IPS-NIHi11 (cell line): ENCODE measurements around the gene COL26A1.

Experiments
- DNase-seq: peaks from one replicate; pipeline ENCODE4 v3.0.0; 2012; ENCODE audit warnings: mixed read lengths, low spot score

Gene COL26A1

DNA sequence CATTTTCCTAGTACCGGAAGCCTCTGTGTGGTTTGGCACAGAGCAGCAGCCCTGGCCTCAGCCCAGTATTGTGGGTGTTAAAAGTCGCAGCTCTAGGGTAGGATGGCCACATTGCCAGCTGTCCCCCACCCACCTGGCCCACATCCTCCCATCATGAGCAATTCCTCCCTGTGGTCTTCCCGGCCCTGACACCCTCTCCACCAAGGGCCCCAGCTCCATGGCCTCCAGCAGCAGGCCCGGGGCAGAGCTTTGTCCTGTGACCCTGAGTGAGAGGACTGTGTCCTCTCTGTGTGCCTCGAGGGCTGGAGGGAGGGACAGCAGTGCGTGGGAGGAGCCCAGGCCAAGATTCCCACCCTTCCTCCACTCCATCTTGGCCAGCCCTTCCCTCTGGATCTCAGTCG is 172.7 kb downstream of the COL26A1 start:
- DNase-seq, result no peak

DNA sequence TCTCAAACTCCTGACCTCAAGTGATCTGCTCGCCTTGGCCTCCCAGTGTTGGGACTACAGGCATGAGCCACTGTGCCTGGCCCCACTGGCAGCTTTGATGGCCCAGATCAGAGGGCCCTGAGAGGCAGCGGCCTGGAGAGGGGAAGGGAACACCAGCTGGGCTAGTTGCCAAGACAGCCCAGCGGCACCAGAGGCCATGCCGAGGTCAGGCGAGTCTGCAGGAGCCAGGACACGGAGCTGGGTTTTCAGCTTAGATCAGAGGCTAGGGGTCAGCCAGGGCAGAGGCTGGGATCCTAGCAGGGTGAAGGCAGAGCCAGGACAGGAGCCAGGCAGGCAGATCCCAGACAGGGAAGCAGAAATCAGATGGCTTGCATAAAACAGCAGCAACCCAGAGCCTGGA is 173.6 kb downstream of the COL26A1 start:
- DNase-seq, result no peak

DNA sequence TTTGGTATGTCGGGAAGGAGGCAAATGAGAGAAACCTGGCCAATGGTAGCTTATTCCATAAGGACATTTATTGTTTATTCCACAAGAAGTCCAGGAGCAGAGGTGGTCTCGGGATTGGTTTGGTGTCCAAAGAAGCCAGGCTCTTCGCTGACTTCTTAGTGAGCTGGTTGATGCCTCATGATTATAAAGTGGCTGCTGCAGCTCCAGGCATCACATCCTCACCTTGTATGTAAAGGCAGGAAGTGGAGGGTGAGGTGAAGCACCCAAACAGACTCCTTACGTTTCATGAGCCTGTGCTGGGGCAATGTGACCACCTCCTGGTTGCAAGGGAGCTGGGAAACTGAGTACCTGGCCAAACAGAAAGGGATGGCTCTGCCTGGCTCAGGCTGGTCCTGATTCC is 174.0 kb downstream of the COL26A1 start:
- DNase-seq, result no peak

DNA sequence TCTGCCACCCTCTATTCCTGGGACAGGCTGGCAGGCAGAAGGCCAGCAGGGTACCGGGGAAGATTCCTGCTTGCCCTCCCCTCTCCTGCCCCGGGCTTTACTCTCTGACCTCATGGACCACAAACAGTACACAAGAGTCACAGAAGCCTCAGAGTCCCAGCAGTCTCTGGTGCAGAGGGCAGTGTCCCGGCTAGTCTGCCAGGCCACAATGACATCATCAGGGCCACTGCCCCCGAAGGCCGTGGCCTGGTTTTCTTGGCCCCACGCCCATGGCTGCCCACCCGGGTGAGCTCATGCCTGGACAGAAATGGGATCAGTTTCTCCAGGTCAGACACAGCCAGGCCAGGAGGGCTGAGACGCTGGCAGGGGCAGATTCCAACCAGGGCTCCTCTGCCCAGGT is 174.5 kb downstream of the COL26A1 start:
- no peak for DNase-seq

DNA sequence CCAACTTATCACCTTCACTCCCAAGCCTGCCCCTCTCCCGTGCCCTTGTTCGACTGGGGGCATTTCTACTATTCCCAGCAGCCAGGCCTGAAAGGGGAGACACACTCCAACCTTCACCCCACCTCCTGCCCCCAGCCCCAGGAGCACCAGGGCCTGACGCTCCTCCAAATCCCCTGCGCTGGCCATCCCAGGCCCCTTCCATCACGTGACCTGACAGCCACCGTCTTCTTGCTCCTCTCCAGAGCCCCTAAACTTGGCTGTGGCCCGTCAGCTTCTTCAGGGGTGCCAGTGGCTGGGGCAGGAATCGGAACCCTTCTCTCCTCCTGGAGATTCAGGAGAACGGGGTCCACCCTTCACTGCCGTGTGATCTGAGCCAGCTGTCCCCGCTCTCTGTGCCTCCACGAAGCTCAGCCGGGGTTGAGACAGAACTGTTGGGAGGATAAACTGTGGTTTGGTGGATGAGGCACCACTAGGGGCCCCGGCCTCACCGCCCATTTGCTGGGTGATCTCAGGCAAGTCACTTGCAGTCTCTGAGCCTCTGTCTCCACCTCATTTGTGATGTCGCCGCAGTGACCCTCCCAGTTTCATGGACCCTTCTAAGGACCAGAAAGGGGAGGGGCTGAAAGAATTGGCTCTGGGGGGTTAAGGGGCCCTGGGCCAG is 175.4 kb downstream of the COL26A1 start:
- DNase-seq, result no peak

DNA sequence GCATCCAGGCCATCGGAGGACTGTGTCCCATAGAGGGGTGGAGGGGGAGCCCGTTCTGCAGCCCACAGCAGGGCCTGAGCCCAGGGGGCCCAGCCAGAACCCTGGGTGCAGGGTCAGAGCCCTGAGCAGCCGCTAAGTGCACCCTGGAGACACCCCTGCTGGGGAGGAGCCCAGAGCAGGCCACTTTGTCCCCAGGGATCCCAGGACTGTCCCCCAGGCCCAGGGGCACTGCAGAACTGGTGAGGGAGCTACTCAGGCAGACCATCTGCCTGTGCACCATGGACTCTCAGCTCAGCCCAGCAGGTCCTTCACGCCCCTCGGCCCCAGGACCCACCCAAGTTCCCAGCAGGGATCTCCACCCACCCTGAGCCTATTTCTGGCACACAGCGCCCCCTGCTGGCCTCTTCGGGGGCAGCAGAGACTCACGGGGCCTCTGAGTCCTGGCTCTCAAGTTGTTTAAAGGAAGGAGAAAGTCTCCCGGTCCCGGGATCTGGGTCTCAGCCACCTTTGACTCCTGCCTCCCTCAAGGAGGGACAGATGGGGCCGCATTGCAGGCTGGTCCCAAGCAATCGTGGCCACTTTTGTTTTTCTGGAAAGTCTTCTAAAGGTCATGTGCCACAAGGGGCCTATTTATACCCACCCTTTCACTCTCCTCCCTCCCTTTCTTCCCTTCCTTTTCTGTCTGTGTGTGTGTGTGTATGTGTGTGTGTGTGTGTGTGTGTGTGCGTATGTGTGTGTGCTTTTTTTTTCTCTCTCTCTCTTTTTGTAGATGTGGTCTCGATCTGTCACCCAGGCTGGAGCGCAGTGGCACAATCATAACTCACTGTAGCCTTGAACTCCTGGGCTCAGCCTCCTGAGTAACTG is 176.2 kb downstream of the COL26A1 start:
- peak; percentile 92 for DNase-seq

- no peak for DNase-seq
Measured at GRCh38 chr7:101539784-101540183, 177.1 kb downstream of the COL26A1 start.

GRCh38 chr7:101542527-101543241 is 180.0 kb downstream of the COL26A1 start:
- DNase-seq, result peak; percentile 83

- no peak for DNase-seq
Measured at GRCh38 chr7:101543242-101543766, 180.6 kb downstream of the COL26A1 start.

DNA sequence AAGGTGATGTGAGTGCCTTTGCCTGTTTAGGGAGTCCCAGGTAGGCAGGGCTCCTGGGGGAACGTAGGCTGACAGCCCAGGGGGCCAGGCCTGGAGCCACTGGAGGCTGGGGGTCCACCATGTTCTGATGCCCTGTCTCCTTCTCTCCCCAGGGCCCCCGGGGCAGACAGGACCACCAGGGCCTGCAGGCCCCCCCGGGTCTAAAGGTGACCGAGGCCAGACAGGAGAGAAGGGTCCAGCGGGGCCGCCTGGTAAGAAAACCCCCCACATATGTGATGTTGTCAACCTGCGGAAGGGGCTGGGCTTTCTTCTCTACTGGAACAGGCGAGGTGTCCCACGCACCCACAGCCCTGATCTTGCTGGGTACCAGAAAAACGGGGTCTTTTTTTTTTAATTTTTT is 181.2 kb downstream of the COL26A1 start:
- no peak for DNase-seq

DNA sequence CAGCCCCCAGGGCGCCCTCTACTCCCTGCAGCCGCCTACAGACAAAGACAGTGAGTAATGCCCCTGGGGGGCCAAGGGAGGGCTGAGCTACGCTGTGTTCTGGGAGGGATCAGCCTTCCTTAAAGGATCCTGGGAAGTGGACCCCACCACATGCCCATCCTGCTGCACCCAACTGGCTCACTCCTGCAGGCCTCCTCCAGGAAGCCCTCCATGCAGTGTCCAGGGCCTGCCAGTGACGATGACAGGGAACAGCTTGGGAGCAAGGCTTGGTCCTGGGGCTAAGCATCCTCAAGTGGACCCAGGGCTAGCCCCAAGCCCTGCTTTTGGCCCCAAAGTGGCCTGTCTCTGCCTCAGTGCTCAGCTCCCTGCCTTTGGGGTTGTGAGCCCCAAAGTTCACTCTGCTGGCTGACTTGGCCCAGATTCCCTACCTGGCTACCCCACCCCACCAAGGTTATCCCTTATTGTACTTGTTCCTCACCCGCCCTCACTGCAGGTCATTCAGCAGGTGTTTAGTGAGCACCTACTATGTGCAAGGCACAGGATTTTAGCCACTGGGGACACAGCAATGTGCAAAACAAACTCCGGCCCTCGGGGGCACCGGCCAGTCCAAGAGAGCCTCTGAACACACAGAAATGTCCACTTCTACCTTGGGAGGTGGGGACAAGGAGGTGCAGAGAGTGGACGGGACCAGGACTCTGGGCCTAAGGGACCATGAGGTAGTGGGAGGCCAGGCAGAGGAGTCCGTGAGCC is 182.9 kb downstream of the COL26A1 start:
- no peak for DNase-seq

- DNase-seq, result no peak
Measured at GRCh38 chr7:101546308-101546936, 183.7 kb downstream of the COL26A1 start.

- no peak for DNase-seq
Measured at GRCh38 chr7:101547022-101547915, 184.6 kb downstream of the COL26A1 start.

DNA sequence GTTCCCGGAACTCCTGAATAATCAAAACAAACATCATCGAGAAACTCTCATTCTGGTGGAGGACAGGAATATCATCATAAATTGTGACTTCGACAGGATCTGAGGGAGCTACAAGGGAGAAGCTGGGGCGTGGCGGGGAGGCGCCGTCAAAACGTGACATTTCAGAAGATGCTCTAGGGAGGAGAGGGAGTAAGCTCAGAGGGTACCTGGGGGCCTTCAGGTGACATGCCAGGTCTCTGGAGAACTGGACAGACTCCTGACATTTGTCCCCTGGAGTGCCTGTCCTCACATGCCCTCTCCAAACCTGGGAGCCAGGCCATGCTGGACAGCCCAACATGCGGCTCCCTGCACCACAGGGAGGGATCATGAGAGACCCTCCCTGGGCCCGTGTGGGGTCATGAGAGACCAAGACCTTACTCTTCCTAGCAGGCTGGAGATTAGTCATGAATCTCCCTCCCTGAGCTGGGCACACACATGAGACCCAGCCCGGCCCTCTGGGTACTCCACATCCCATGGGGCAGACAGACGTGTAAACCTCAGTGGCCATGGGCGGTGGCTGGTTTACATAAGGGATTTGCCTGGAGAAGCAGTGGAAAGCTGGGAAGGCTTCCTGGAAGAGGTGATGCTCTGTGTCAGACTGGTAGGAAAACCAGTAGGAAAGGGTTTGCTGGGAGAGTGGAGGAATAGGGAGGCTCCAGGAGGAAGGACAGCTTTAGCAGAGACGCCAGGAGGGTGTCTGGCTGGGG is 185.4 kb downstream of the COL26A1 start:
- no peak for DNase-seq

DNA sequence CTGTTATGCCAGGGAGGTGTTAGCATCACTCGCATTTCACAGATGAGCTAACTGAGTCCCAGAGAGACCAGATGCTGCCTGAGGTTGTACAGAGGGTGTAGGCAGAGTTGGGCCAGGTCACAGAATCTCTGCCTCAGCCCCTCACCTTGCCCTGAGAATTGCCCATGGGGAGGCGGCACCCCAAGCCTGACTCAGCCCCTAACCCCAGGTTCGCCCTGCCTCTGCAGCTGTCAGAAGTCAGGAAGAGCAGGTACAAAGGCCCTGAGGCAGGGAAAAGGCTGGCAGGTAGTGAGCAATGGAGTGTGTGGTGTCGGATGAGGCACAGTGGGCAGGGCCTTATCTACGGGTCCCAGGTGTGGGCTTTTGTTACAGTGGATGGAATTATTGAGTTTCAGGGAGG is 187.1 kb downstream of the COL26A1 start:
- DNase-seq, result no peak

DNA sequence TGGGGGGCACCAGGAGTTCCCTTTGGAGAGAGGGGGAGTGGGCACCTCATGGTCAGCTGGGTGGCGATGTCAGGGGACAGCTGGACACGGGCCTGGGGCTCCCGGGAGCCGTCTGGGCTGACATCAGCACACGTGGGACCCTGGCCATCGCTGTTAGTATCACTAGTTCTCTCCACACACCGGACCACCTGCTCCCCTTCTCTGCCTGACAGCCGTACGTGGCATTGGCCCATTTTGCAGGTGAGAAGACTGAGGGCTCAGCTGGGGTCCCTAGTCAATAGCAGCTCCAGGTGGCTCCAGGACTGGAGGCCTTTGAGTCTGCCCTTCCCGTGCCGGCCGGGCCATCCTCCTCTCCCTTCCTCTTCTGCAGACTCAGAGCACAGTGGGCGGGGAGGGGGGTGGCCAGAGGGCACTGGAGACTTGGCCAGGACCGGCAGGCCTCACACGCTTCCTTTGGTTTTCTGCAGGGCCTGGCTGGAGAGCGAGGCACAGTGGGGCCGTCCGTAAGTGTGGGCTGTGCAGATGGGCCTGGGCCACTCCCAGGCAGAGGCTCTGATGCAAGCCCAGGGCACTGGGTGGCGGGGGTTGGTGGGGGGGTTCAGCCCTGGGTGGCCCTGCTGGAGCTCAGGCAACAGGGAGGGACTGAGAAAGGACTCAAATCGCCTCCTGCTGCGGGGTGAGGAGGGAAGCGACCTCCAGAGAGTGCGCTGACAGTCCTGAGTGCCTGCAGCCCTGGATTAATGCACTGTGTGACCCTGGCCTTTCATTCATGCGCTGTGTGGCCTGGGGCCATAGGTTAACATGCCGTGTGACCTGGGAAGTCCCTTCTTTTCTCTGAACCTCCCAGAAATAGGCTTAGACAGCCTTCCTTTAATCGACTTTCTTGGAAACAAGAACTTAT is 188.2 kb downstream of the COL26A1 start:
- no peak for DNase-seq

- DNase-seq, result no peak
Measured at GRCh38 chr7:101553018-101553770, 190.5 kb downstream of the COL26A1 start.
